DOHH2 (cell line): Measurements from ENCODE around the gene MBOAT1.
A peak's percentile ranks its signal among the peaks of the same experiment; 100 is the strongest.

Experiments
- H3F3A ChIP-seq: fragments of 200-600 bp; sonication (generic), shearing (Covaris generic); 2 replicates; pipeline ENCODE4 v1.6.0; 2016; ENCODE audit warnings: antibody characterized with exemption, mild to moderate bottlenecking; ENCODE audit not compliant: control insufficient read depth, insufficient read depth
- H3K27ac ChIP-seq: fragments of 200-600 bp; sonication (generic); 2 replicates; pipeline ENCODE4 v1.5.1; 2014; ENCODE audit warnings: low read depth, mild to moderate bottlenecking, low read length, moderate library complexity
- H3K27me3 ChIP-seq: fragments of 200-600 bp; sonication (generic); 2 replicates; pipeline ENCODE4 v1.6.1; 2014; ENCODE audit warnings: mild to moderate bottlenecking, low read length, mixed read lengths; ENCODE audit not compliant: control insufficient read depth
- H3K36me3 ChIP-seq: fragments of 200-600 bp; sonication (generic); 2 replicates; pipeline ENCODE4 v1.6.1; 2014; ENCODE audit warnings: mild to moderate bottlenecking, low read length, moderate library complexity, mixed read lengths; ENCODE audit not compliant: control insufficient read depth
- H3K4me1 ChIP-seq: fragments of 200-600 bp; sonication (generic); 2 replicates; pipeline ENCODE4 v1.6.1; 2014; ENCODE audit warnings: mild to moderate bottlenecking, low read length, mixed read lengths; ENCODE audit not compliant: control insufficient read depth
- H3K4me2 ChIP-seq: fragments of 200-600 bp; sonication (generic); 2 replicates; pipeline ENCODE4 v1.6.0; 2014; ENCODE audit warnings: mild to moderate bottlenecking, low read length, moderate library complexity
- H3K4me3 ChIP-seq: fragments of 200-600 bp; sonication (generic); 2 replicates; pipeline ENCODE4 v1.5.1; 2014; ENCODE audit warnings: mild to moderate bottlenecking, low read length, mixed read lengths
- H3K79me2 ChIP-seq: fragments of 200-600 bp; sonication (generic); 2 replicates; pipeline ENCODE4 v1.6.1; 2014; ENCODE audit warnings: mild to moderate bottlenecking, low read length, mixed read lengths; ENCODE audit not compliant: control insufficient read depth
- H3K9me2 ChIP-seq: fragments of 200-600 bp; sonication (generic); replicated peaks from 2 replicates; pipeline ENCODE4 v1.6.1; 2014; ENCODE audit warnings: mild to moderate bottlenecking, low read length, mixed read lengths; ENCODE audit not compliant: control insufficient read depth
- H3K9me3 ChIP-seq: fragments of 200-600 bp; sonication (generic); 2 replicates; pipeline ENCODE4 v1.6.1; 2014; ENCODE audit warnings: antibody characterized with exemption, low read length, mixed read lengths; ENCODE audit not compliant: control insufficient read depth, insufficient read depth
- H4K20me1 ChIP-seq: fragments of 200-600 bp; sonication (generic); 2 replicates; pipeline ENCODE4 v1.6.0; 2014; ENCODE audit warnings: low read depth, mild to moderate bottlenecking, antibody characterized with exemption, low read length, moderate library complexity; ENCODE audit not compliant: control insufficient read depth, insufficient read depth
- EZH2phosphoT487 ChIP-seq: fragments of 200-600 bp; sonication (generic); IDR thresholded peaks from 2 replicates; pipeline ENCODE4 v1.6.1; 2017; ENCODE audit warnings: borderline replicate concordance, mild to moderate bottlenecking, antibody characterized with exemption, low read length, moderate library complexity, mixed read lengths
- TF ChIP-seq, protein P1 (sequence below): fragments of 200-600 bp; sonication (generic); IDR thresholded peaks from one replicate; pipeline ENCODE4 v1.5.1; 2014; ENCODE audit warnings: antibody characterized with exemption, mild to moderate bottlenecking, low read depth, low read length; ENCODE audit not compliant: poor library complexity, severe bottlenecking

Gene MBOAT1

DNA sequence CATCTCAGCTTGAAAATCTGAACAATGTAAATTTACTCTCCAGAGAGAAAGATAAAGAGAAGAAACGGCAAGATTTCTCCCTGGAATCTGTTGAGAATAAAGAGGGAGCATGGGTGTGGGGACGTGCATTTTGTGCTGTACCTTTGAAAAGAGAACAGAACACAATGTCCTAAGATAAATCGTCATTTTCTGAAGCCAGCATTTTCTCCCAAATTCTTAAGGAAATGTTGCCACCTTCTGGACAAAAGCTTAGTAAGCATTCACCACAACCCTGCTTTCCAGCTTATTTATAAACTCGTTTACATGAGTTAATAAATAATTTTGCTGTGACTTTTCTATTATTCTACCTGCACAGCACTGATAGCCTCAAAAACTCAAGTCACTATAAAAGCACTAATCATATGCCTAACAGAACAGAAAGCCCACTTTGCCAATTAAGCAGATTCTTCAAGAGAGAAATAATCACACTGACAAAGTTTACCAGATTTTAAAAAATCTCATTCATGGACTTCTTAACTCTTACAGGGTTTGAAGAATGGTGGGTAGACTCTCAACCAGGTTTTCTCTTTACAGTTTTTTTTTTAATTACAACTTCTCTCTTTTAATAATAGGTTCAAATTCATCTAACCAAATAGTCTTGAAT, 155.8 kb downstream of the MBOAT1 start:
- no peak overlapping the region for H3K27ac ChIP-seq
- no peak overlapping the region for H3K4me2 ChIP-seq
- no peaks in the 10 kb centered on the region for H3K4me1 ChIP-seq
- no peaks in the 10 kb centered on the region for H3K9me2 ChIP-seq
- no peak overlapping the region for H3K4me3 ChIP-seq
- no peaks in the 10 kb centered on the region for H4K20me1 ChIP-seq
- H3F3A ChIP-seq: no peaks in the 10 kb centered on the region
- H3K27me3 ChIP-seq: no peaks in the 10 kb centered on the region
- no peaks in the 10 kb centered on the region for H3K79me2 ChIP-seq
- no peaks in the 10 kb centered on the region for H3K9me3 ChIP-seq
- TF ChIP-seq EZH2phosphoT487: no peak
- TF ChIP-seq, protein P1, sequence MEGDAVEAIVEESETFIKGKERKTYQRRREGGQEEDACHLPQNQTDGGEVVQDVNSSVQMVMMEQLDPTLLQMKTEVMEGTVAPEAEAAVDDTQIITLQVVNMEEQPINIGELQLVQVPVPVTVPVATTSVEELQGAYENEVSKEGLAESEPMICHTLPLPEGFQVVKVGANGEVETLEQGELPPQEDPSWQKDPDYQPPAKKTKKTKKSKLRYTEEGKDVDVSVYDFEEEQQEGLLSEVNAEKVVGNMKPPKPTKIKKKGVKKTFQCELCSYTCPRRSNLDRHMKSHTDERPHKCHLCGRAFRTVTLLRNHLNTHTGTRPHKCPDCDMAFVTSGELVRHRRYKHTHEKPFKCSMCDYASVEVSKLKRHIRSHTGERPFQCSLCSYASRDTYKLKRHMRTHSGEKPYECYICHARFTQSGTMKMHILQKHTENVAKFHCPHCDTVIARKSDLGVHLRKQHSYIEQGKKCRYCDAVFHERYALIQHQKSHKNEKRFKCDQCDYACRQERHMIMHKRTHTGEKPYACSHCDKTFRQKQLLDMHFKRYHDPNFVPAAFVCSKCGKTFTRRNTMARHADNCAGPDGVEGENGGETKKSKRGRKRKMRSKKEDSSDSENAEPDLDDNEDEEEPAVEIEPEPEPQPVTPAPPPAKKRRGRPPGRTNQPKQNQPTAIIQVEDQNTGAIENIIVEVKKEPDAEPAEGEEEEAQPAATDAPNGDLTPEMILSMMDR: peak; percentile 55
- no peaks in the 10 kb centered on the region for H3K36me3 ChIP-seq

DNA sequence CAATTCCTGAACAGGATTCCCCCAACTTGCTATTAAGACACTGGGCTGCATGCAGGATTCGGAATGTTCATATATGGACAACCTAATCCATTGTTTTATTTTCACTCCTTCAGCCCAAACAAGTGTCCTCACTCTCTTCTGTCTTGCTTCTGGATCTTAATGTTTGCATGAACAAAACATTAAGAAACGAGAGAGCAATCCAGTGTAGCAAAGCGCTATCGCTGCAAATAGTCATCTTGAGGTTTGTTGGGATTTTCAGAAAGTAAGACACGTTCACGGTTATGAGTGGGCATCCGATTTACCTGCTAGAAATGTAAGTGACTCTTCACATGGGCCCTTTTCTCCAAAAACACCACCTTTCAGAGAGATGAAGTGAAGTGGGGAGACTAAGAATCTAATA, 156.4 kb downstream of the MBOAT1 start:
- TF ChIP-seq, protein P1: no peak
- no peak for TF ChIP-seq EZH2phosphoT487
- no peaks in the 10 kb centered on the region for H3F3A ChIP-seq
- no peaks in the 10 kb centered on the region for H4K20me1 ChIP-seq
- H3K79me2 ChIP-seq: no peaks in the 10 kb centered on the region
- H3K27ac ChIP-seq: no peak overlapping the region
- H3K4me1 ChIP-seq: no peaks in the 10 kb centered on the region
- no peaks in the 10 kb centered on the region for H3K36me3 ChIP-seq
- no peaks in the 10 kb centered on the region for H3K9me3 ChIP-seq
- H3K9me2 ChIP-seq: no peaks in the 10 kb centered on the region
- H3K27me3 ChIP-seq: no peaks in the 10 kb centered on the region
- no peak overlapping the region for H3K4me2 ChIP-seq
- no peak overlapping the region for H3K4me3 ChIP-seq
